Neuronal stem cell (in vitro differentiated cells): Measurements from ENCODE around the gene RPLP2.

ENCODE experiments used
- DNase-seq: peaks from one replicate; pipeline ENCODE4 v3.0.0-alpha.2; 2013; ENCODE audit warnings: low spot score
- H2AFZ ChIP-seq: one replicate; pipeline ENCODE4 v1.6.1; 2013; ENCODE audit warnings: mild to moderate bottlenecking, low read length, inconsistent platforms
- H2AK5ac ChIP-seq: 2 replicates; pipeline ENCODE4 v1.6.1; 2013; ENCODE audit warnings: low read depth, mild to moderate bottlenecking, inconsistent platforms, low read length, moderate library complexity, mixed read lengths
- H2BK120ac ChIP-seq: 2 replicates; pipeline ENCODE4 v1.6.1; 2013; ENCODE audit warnings: low read depth, mild to moderate bottlenecking, inconsistent platforms, low read length, moderate library complexity, mixed read lengths
- H2BK12ac ChIP-seq: one replicate; pipeline ENCODE4 v1.6.1; 2013; ENCODE audit warnings: low read length, inconsistent platforms
- H2BK15ac ChIP-seq: 2 replicates; pipeline ENCODE4 v1.6.1; 2013; ENCODE audit warnings: mild to moderate bottlenecking, low read length, inconsistent platforms, mixed read lengths
- H2BK5ac ChIP-seq: one replicate; pipeline ENCODE4 v1.6.1; 2013; ENCODE audit warnings: inconsistent platforms, mild to moderate bottlenecking, low read length, moderate library complexity
- H3K14ac ChIP-seq: one replicate; pipeline ENCODE4 v1.6.1; 2013; ENCODE audit warnings: low read length, inconsistent platforms
- H3K18ac ChIP-seq: 2 replicates; pipeline ENCODE4 v1.6.1; 2013; ENCODE audit warnings: low read length, inconsistent platforms
- H3K23ac ChIP-seq: 2 replicates; pipeline ENCODE4 v1.6.1; 2013; ENCODE audit warnings: low read depth, mild to moderate bottlenecking, mixed read lengths, low read length, inconsistent platforms; ENCODE audit not compliant: poor library complexity
- H3K27ac ChIP-seq: replicated peaks from 3 replicates; pipeline ENCODE4 v1.5.1; 2013; ENCODE audit warnings: low read length, inconsistent platforms
- H3K27me3 ChIP-seq, 3 experiments: 2 replicates each; pipeline ENCODE4 v1.6.1; 2013; ENCODE audit warnings: low read length in 3 of 3, mild to moderate bottlenecking in 2 of 3, inconsistent platforms in 1 of 3, low read depth in 1 of 3, mixed read lengths in 1 of 3, moderate library complexity in 1 of 3; ENCODE audit not compliant: control insufficient read depth in 3 of 3, insufficient read depth in 3 of 3
- H3K36me3 ChIP-seq, 2 donors: replicated peaks in 1 of 2; 2 replicates each; pipeline ENCODE4 v1.6.1; 2013; ENCODE audit warnings: low read length in 2 of 2; ENCODE audit not compliant: control insufficient read depth in 2 of 2, insufficient read depth in 2 of 2
- H3K4ac ChIP-seq: 2 replicates; pipeline ENCODE4 v1.6.1; 2013; ENCODE audit warnings: inconsistent platforms, mild to moderate bottlenecking, low read length, moderate library complexity
- H3K4me1 ChIP-seq, 2 donors: 1 replicate in 1 of 2; 2 replicates in 1 of 2; pipeline ENCODE4 v1.6.1; 2013; ENCODE audit warnings: low read length in 2 of 2, low read depth in 1 of 2; ENCODE audit not compliant: control insufficient read depth in 2 of 2, insufficient read depth in 1 of 2
- H3K4me2 ChIP-seq: one replicate; pipeline ENCODE4 v1.6.1; 2013; ENCODE audit warnings: mild to moderate bottlenecking, low read length, inconsistent platforms; ENCODE audit not compliant: insufficient read depth, poor library complexity, severe bottlenecking
- H3K4me3 ChIP-seq, 2 donors: 2 replicates each; pipeline ENCODE4 v1.5.1; 2013; ENCODE audit warnings: low read length in 2 of 2, mild to moderate bottlenecking in 2 of 2, inconsistent platforms in 1 of 2, moderate library complexity in 1 of 2
- H3K79me1 ChIP-seq: one replicate; pipeline ENCODE4 v1.6.1; 2013; ENCODE audit warnings: low read depth, mild to moderate bottlenecking, inconsistent platforms, low read length, moderate library complexity
- H3K9ac ChIP-seq: one replicate; pipeline ENCODE4 v1.6.1; 2013; ENCODE audit warnings: mild to moderate bottlenecking, low read depth, low read length, inconsistent platforms; ENCODE audit not compliant: poor library complexity
- H3K9me3 ChIP-seq, 2 donors: replicated peaks in 1 of 2; 2 replicates each; pipeline versions ENCODE3 to v1.6.1; 2013; ENCODE audit warnings: low read length in 2 of 2, mild to moderate bottlenecking in 2 of 2, inconsistent platforms in 1 of 2, low read depth in 1 of 2, mixed read lengths in 1 of 2, moderate library complexity in 1 of 2; ENCODE audit not compliant: control insufficient read depth in 2 of 2, insufficient read depth in 1 of 2
- H4K8ac ChIP-seq: one replicate; pipeline ENCODE4 v1.6.1; 2013; ENCODE audit warnings: low read depth, mild to moderate bottlenecking, inconsistent platforms, low read length, moderate library complexity
- H4K91ac ChIP-seq: one replicate; pipeline ENCODE4 v1.6.1; 2013; ENCODE audit warnings: low read length, low read depth, mild to moderate bottlenecking, inconsistent platforms; ENCODE audit not compliant: poor library complexity
- WGBS, 2 donors: extraction: QIAGEN DNeasy Blood & Tissue Kit; methylation state at CpG; one replicate each; pipeline ENCODE4 v1.1.7; 2013; ENCODE audit warnings: missing lambda C conversion rate in 2 of 2, mixed read lengths in 1 of 2; ENCODE audit not compliant: insufficient read length in 2 of 2, insufficient replicate concordance in 1 of 2; ENCODE audit errors: extremely low coverage in 2 of 2; 5-methylcytosine and 5-hydroxymethylcytosine counted together

The RPLP2 gene

GRCh38 chr11:812390-812789 is 2.6 kb downstream of the RPLP2 start:
- Histone ChIP-seq H3K27me3 (no peaks in the 10 kb centered on the region), H3K14ac (no peak overlapping the region), H2BK12ac (no peak overlapping the region), H3K9me3 (peaks cover 0 to 2% of the 10 kb centered on the region in 2 donors), H2AFZ (no peak overlapping the region), H3K4me2 (no peak overlapping the region), H2AK5ac (no peak overlapping the region), H4K8ac (no peak overlapping the region), H3K4me1 (peaks cover 8 to 18% of the 10 kb centered on the region in 2 donors), H3K18ac (no peak overlapping the region), H3K23ac (no peak overlapping the region), H3K4me3 (no peak overlapping the region), H3K4ac (no peak overlapping the region), H3K9ac (no peak overlapping the region), H2BK120ac (no peak overlapping the region), H3K36me3 (peaks cover 29 to 39% of the 10 kb centered on the region in 2 donors), H3K79me1 (peaks cover 19% of the 10 kb centered on the region), H4K91ac (no peak overlapping the region), H2BK5ac (no peak overlapping the region), H2BK15ac (no peak overlapping the region), H3K27ac (no peak overlapping the region)
- WGBS, 2 donors, result no CpG with 5 or more reads among the region's 3 CpGs
- DNase-seq, result no peak

DNA sequence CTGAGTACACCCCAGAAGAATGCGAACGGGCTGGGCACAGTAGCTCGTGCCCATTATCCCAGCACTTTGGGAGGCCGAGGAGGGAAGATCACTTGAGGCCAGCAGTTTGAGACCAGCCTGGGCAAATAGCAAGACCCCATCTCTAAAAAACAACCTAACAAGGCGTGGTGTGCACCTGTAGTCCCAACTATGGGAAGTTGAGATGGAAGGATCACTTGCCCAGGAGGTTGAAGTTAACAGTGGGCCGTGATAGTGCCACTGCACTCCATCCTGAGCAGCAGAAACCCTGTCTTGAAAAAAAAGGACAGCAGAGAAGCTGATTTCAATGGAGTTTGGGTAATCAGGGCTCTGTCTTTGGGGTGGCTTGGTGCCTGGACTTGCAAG is 3.3 kb downstream of the RPLP2 start:
- no peak overlapping the region for H3K9ac ChIP-seq
- no peak overlapping the region for H3K4me2 ChIP-seq
- no peak for DNase-seq
- peaks cover 8 to 18% of the 10 kb centered on the region in 2 donors for H3K4me1 ChIP-seq
- no peak overlapping the region for H2BK15ac ChIP-seq
- no peak overlapping the region for H2BK120ac ChIP-seq
- no peak overlapping the region for H2BK5ac ChIP-seq
- no peak overlapping the region for H3K18ac ChIP-seq
- no peak overlapping the region for H3K23ac ChIP-seq
- peaks cover 19% of the 10 kb centered on the region for H3K79me1 ChIP-seq
- H4K8ac ChIP-seq, result no peak overlapping the region
- H2AK5ac ChIP-seq, result no peak overlapping the region
- H4K91ac ChIP-seq, result no peak overlapping the region
- H3K9me3 ChIP-seq, result peaks cover 0 to 2% of the 10 kb centered on the region in 2 donors
- H2AFZ ChIP-seq, result no peak overlapping the region
- H3K14ac ChIP-seq, result no peak overlapping the region
- H3K4ac ChIP-seq, result no peak overlapping the region
- H3K27me3 ChIP-seq, result no peaks in the 10 kb centered on the region
- no peak overlapping the region for H3K27ac ChIP-seq
- no peak overlapping the region for H3K4me3 ChIP-seq
- H3K36me3 ChIP-seq, result peaks cover 29 to 39% of the 10 kb centered on the region in 2 donors
- no CpG with 5 or more reads among the region's 6 CpGs for WGBS, 2 donors
- no peak overlapping the region for H2BK12ac ChIP-seq

DNA sequence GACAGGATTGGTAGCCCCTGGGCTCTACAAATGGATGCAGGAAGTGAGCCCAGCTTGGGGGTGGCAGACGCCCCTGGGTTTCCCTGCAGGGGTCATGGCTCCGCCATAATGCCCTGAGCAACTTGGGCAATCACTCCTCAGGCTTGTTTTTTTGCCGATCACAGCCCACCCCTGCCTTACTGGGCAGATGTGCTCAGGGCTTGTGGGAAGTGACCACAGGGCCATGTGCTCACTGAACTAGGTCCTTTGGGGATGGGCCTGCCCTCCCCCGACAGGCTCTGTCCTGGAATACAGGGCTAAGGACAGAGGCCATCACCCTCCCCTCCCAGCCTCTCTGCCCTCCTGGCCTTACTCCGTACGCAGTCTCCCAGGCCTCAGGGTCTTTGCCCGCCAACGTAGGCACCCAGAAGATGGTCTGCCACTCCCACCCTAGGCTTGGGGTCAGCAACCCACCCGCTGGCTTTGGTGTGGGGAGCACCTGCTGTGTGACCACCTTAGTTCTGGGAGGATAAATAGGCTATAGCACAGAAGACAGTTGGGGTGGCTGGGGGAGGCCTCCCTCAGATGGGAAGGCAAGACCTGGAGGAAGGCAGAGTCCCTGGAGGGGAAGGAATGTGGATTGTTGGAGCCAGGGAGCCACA is 3.8 kb downstream of the RPLP2 start:
- H2BK15ac ChIP-seq, result no peak overlapping the region
- DNase-seq, result no peak
- H4K8ac ChIP-seq, result peak overlapping the region; percentile 48

GRCh38 chr11:815675-816432 is 6.1 kb downstream of the RPLP2 start:
- no peak overlapping the region for H2BK5ac ChIP-seq
- H3K9ac ChIP-seq, result no peak overlapping the region
- DNase-seq, result no peak
- no peak overlapping the region for H3K4me3 ChIP-seq
- no peak overlapping the region for H3K14ac ChIP-seq
- peaks cover 11 to 20% of the 10 kb centered on the region in 2 donors for H3K4me1 ChIP-seq
- no peak overlapping the region for H2BK120ac ChIP-seq
- H2BK15ac ChIP-seq, result no peak overlapping the region
- H3K4ac ChIP-seq, result no peak overlapping the region
- H3K36me3 ChIP-seq, result peaks cover 29 to 38% of the 10 kb centered on the region in 2 donors
- H4K91ac ChIP-seq, result no peak overlapping the region
- H3K9me3 ChIP-seq, result peaks cover 0 to 2% of the 10 kb centered on the region in 2 donors
- no peak overlapping the region for H3K4me2 ChIP-seq
- no peaks in the 10 kb centered on the region for H3K27me3 ChIP-seq
- peak overlapping the region; percentile 10 for H2AK5ac ChIP-seq
- peak overlapping the region; percentile 65 for H3K23ac ChIP-seq
- peaks cover 14% of the 10 kb centered on the region for H3K79me1 ChIP-seq
- peak overlapping the region; percentile 52 for H4K8ac ChIP-seq
- no CpG with 5 or more reads among the region's 11 CpGs for WGBS, 2 donors
- no peak overlapping the region for H2BK12ac ChIP-seq
- no peak overlapping the region for H2AFZ ChIP-seq
- no peak overlapping the region for H3K18ac ChIP-seq
- H3K27ac ChIP-seq, result no peak overlapping the region

More for the DNA sequence above, 3.8 kb downstream of the RPLP2 start:
- no peaks in the 10 kb centered on the region for H3K27me3 ChIP-seq
- no peak overlapping the region for H3K18ac ChIP-seq
- peaks cover 0 to 2% of the 10 kb centered on the region in 2 donors for H3K9me3 ChIP-seq
- no peak overlapping the region for H3K14ac ChIP-seq
- H2BK120ac ChIP-seq, result no peak overlapping the region
- H3K4me2 ChIP-seq, result no peak overlapping the region
- no peak overlapping the region for H2BK5ac ChIP-seq
- H2BK12ac ChIP-seq, result no peak overlapping the region
- peaks cover 29 to 39% of the 10 kb centered on the region in 2 donors for H3K36me3 ChIP-seq
- no peak overlapping the region for H4K91ac ChIP-seq
- H3K9ac ChIP-seq, result no peak overlapping the region
- WGBS, 2 donors, result no CpG with 5 or more reads among the region's 9 CpGs
- peaks cover 5 to 15% of the 10 kb centered on the region in 2 donors for H3K4me1 ChIP-seq
- H3K27ac ChIP-seq, result no peak overlapping the region
- no peak overlapping the region for H3K23ac ChIP-seq
- no peak overlapping the region for H2AFZ ChIP-seq
- no peak overlapping the region for H2AK5ac ChIP-seq
- H3K79me1 ChIP-seq, result peaks cover 17% of the 10 kb centered on the region
- no peak overlapping the region for H3K4me3 ChIP-seq
- H3K4ac ChIP-seq, result no peak overlapping the region
